ENCODE measurements around the gene CAPN3.

DNA sequence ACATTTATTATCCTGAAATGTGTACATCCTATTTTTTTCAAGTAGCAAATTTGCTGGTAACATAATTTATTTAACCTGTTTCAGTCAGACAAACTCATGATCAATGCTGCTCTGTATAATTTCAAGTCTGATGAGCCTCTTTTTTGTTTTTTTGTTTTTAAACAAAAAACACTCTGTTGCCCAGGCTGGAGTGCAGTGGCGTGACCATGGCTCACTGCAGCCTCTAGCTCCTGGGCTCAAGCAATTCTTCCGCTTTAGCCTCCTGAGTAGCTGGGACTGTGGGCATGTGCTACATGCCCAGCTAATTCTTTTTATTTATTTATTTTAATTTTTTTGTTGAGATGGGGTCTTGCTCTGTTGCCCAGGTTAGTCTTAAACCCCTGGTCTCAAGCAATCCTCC is 40.1 kb upstream of the CAPN3 start:
- TF ChIP-seq EZH2phosphoT487 (IDR thresholded peaks at IDR 0.05; ENCODE audit: insufficient read depth, low read depth): no peak
- TF ChIP-seq EZH2 (IDR thresholded peaks at IDR 0.05; ENCODE audit: insufficient read depth, poor library complexity, severe bottlenecking): no peak

Measured in GM23248 (cell line).